ENCODE data around the gene ATG4A. TPM values are rescaled to one million over a fixed set of nuclear protein-coding genes. Genes with fewer than 3 reads are reported as not detected.

ATG4A gene
- polyA plus RNA-seq, 1 of the 3 experiments (the other 2 are of a cell fraction) = 4.1 TPM

DNA sequence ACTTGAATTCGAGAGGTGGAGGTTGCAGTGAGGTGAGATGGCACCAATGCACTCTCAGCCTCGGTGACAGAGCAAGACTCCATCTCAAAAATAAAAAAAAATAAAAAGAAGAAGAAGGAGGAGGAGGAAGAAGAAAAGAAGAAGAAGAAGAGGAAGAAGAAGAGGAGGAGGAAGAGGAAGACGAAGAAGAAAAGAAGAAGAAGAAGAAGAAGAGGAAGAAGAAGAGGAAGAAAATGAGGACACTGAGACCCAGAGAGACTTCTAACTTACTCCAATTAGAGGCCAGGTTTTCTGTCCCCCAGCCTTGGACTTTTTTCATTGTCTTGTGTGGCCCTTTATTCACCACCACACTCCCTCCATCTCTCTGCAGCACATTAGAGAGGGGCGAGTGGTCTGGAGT, 70.7 kb downstream of the ATG4A start:
- no peaks in the 10 kb centered on the region for H3F3A ChIP-seq (replicated peaks; ENCODE audit: insufficient read depth)
- ChIA-PET POLR2A (no interaction called here), CTCF (no interaction called here)
- no peak overlapping the region for H3K27ac ChIP-seq (ENCODE audit: low read depth in 2 of 2, low read length in 1 of 2)
- H4K20me1 ChIP-seq (ENCODE audit: insufficient read depth) = no peaks in the 10 kb centered on the region
- DNase-seq = no peak
- no peaks in the 10 kb centered on the region for H3K79me2 ChIP-seq (ENCODE audit: insufficient read depth)
- no peaks in the 10 kb centered on the region for H3K9me2 ChIP-seq
- TF ChIP-seq YY1 (IDR thresholded peaks at IDR 0.05; ENCODE audit: low read depth) (no peak), RFX5 (IDR thresholded peaks at IDR 0.05; ENCODE audit: low read length) (no peak), SIN3A (IDR thresholded peaks at IDR 0.05; ENCODE audit: borderline replicate concordance, low read depth, low read length) (no peak), NRF1 (IDR thresholded peaks at IDR 0.05; ENCODE audit: low read depth, low read length) (no peak), RXRA (IDR thresholded peaks at IDR 0.05; ENCODE audit: borderline replicate concordance, low read depth) (no peak), MEF2A (IDR thresholded peaks at IDR 0.05; ENCODE audit: borderline replicate concordance, low read depth) (no peak), ELF1 (IDR thresholded peaks at IDR 0.05) (no peak), FOXM1 (IDR thresholded peaks at IDR 0.05; ENCODE audit: low read depth) (no peak), NFIC (IDR thresholded peaks at IDR 0.05; ENCODE audit: borderline replicate concordance) (no peak), FOXJ3 (CRISPR knock-in tag; IDR thresholded peaks at IDR 0.05) (no peak), POLR2AphosphoS5 (IDR thresholded peaks at IDR 0.05; ENCODE audit: low read depth, low read length) (no peak), EP300 (IDR thresholded peaks at IDR 0.05; ENCODE audit: borderline replicate concordance in 1 of 2, low read depth in 1 of 2, low read length in 1 of 2) (no peak)
- TF ChIP-seq, protein P1, sequence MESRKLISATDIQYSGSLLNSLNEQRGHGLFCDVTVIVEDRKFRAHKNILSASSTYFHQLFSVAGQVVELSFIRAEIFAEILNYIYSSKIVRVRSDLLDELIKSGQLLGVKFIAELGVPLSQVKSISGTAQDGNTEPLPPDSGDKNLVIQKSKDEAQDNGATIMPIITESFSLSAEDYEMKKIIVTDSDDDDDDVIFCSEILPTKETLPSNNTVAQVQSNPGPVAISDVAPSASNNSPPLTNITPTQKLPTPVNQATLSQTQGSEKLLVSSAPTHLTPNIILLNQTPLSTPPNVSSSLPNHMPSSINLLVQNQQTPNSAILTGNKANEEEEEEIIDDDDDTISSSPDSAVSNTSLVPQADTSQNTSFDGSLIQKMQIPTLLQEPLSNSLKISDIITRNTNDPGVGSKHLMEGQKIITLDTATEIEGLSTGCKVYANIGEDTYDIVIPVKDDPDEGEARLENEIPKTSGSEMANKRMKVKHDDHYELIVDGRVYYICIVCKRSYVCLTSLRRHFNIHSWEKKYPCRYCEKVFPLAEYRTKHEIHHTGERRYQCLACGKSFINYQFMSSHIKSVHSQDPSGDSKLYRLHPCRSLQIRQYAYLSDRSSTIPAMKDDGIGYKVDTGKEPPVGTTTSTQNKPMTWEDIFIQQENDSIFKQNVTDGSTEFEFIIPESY (IDR thresholded peaks at IDR 0.05; ENCODE audit: borderline replicate concordance, low read depth) = no peak
- TF ChIP-seq, protein P2, sequence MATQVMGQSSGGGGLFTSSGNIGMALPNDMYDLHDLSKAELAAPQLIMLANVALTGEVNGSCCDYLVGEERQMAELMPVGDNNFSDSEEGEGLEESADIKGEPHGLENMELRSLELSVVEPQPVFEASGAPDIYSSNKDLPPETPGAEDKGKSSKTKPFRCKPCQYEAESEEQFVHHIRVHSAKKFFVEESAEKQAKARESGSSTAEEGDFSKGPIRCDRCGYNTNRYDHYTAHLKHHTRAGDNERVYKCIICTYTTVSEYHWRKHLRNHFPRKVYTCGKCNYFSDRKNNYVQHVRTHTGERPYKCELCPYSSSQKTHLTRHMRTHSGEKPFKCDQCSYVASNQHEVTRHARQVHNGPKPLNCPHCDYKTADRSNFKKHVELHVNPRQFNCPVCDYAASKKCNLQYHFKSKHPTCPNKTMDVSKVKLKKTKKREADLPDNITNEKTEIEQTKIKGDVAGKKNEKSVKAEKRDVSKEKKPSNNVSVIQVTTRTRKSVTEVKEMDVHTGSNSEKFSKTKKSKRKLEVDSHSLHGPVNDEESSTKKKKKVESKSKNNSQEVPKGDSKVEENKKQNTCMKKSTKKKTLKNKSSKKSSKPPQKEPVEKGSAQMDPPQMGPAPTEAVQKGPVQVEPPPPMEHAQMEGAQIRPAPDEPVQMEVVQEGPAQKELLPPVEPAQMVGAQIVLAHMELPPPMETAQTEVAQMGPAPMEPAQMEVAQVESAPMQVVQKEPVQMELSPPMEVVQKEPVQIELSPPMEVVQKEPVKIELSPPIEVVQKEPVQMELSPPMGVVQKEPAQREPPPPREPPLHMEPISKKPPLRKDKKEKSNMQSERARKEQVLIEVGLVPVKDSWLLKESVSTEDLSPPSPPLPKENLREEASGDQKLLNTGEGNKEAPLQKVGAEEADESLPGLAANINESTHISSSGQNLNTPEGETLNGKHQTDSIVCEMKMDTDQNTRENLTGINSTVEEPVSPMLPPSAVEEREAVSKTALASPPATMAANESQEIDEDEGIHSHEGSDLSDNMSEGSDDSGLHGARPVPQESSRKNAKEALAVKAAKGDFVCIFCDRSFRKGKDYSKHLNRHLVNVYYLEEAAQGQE (IDR thresholded peaks at IDR 0.05; ENCODE audit: low read depth, low read length) = no peak
- TF ChIP-seq, protein P3, sequence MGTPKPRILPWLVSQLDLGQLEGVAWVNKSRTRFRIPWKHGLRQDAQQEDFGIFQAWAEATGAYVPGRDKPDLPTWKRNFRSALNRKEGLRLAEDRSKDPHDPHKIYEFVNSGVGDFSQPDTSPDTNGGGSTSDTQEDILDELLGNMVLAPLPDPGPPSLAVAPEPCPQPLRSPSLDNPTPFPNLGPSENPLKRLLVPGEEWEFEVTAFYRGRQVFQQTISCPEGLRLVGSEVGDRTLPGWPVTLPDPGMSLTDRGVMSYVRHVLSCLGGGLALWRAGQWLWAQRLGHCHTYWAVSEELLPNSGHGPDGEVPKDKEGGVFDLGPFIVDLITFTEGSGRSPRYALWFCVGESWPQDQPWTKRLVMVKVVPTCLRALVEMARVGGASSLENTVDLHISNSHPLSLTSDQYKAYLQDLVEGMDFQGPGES (IDR thresholded peaks at IDR 0.05; ENCODE audit: low read depth, low read length) = no peak
- 26% methylated on average over 4 of the region's 4 CpGs for WGBS (ENCODE audit: low lambda C conversion rate)
- peaks cover 4% of the 10 kb centered on the region; the same call in 1 of the 2 replicates for H3K27me3 ChIP-seq (ENCODE audit: insufficient read depth)
- H3K9ac ChIP-seq = no peak overlapping the region
- H3K4me3 ChIP-seq (ENCODE audit: low read depth in 2 of 2, low read length in 1 of 2) = no peak overlapping the region
- no peaks in the 10 kb centered on the region for H3K36me3 ChIP-seq (replicated peaks in 1 of 2; ENCODE audit: control insufficient read depth in 1 of 2, insufficient read depth in 2 of 2, low read length in 1 of 2)
- no peak overlapping the region for H2AFZ ChIP-seq (ENCODE audit: low read depth)
- no peaks in the 10 kb centered on the region for H3K4me1 ChIP-seq (ENCODE audit: control insufficient read depth in 1 of 2, insufficient read depth in 2 of 2, low read depth in 1 of 2, low read length in 1 of 2)
- no peaks in the 10 kb centered on the region for H3K9me3 ChIP-seq
- no peak overlapping the region for H3K4me2 ChIP-seq
